ENCODE data around the gene PXDC1. TPM values are rescaled to one million over a fixed set of nuclear protein-coding genes. Genes with fewer than 3 reads are reported as not detected.

PXDC1 gene
- total RNA-seq, 2 donors from 2014 or later = 406 to 488 TPM

DNA sequence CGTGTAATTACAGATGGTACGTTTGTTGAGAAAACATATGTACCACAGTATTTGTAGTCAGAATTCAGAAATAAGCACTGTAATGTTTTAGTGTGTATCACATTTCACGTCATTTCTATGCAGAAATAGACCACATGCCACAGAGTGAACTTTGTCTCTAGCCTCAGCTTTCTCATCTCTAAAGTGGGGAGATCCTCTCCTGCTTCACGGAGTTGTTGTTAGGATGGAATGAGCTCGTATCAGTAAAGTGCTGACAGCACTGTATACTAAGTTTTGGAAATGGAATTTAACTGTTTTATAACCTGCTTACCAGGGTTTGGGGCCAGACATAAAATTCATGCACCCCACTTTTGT, 34.2 kb upstream of the PXDC1 start:
- Histone ChIP-seq H3K27ac (no peak overlapping the region), H3K4me3 (no peak overlapping the region), H3K9me3 (no peaks in the 10 kb centered on the region), H3K27me3 (replicated peaks; ENCODE audit: insufficient read depth) (no peaks in the 10 kb centered on the region), H3K36me3 (no peaks in the 10 kb centered on the region), H3K4me1 (ENCODE audit: control insufficient read depth in 1 of 2, low read depth in 2 of 2) (no peaks in the 10 kb centered on the region)
- DNase-seq (ENCODE audit: low spot score) (no peak), ATAC-seq (ENCODE audit: insufficient number of reproducible peaks, low FRiP score, low read depth) (no peak)
- no peak for TF ChIP-seq CTCF (IDR thresholded peaks at IDR 0.05)

DNA sequence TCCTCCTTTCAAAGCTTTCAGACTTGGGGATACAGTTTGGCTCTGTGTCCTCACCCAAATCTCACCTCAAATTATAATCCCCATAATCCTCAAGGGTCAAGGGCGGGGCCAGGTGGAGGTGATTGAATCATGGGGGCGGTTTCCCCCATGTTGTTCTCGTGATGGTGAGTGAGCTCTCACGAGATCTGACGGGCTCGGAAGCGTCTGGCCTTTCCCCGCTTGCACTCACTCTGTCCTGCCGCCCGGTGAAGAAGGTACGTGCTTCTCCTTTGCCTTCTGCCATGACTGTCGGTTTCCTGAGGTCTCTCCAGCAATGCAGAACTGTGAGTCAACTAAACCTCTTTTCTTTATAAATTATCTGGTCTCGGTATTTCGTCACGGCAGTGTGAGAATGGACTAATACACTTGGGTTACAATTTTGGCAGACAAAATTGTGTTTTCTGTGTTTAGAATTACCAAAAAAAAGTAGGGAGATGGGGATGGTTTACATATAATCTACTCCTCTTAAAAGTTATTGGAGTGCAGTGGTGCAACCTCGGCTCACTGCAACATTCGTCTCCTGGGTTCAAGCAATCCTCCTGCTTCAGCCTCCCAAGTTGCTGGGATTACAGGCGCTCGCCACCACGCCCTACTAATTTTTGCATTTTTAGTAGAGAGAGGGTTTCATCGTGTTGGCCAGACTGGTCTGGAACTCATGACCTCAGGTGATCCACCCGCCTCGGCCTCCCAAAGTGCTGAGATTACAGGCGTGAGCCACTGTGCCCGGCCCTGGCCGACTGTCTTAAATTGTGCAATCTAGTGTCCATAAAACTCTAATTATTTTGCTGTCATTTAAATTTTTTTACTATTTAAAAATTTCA, 33.6 kb upstream of the PXDC1 start:
- no peak for TF ChIP-seq CTCF (IDR thresholded peaks at IDR 0.05)
- H3K4me1 ChIP-seq (ENCODE audit: control insufficient read depth in 1 of 2, low read depth in 2 of 2) = no peaks in the 10 kb centered on the region
- no peaks in the 10 kb centered on the region for H3K36me3 ChIP-seq
- ATAC-seq (ENCODE audit: insufficient number of reproducible peaks, low FRiP score, low read depth) (no peak), DNase-seq (ENCODE audit: low spot score) (no peak)
- no peak overlapping the region for H3K27ac ChIP-seq
- H3K9me3 ChIP-seq = no peaks in the 10 kb centered on the region
- H3K27me3 ChIP-seq (replicated peaks; ENCODE audit: insufficient read depth) = no peaks in the 10 kb centered on the region
- no peak overlapping the region for H3K4me3 ChIP-seq

- no peak overlapping the region for H3K4me3 ChIP-seq
- DNase-seq (ENCODE audit: low spot score) (no peak), ATAC-seq (ENCODE audit: insufficient number of reproducible peaks, low FRiP score, low read depth) (no peak)
- H3K27me3 ChIP-seq (replicated peaks; ENCODE audit: insufficient read depth) = no peaks in the 10 kb centered on the region
- no peaks in the 10 kb centered on the region for H3K36me3 ChIP-seq
- no peaks in the 10 kb centered on the region for H3K4me1 ChIP-seq (ENCODE audit: control insufficient read depth in 1 of 2, low read depth in 2 of 2)
- H3K27ac ChIP-seq = no peak overlapping the region
- TF ChIP-seq CTCF (IDR thresholded peaks at IDR 0.05) = no peak
- no peaks in the 10 kb centered on the region for H3K9me3 ChIP-seq
Measured at GRCh38 chr6:3784423-3784822, 32.9 kb upstream of the PXDC1 start.

GRCh38 chr6:3782876-3783832, 31.6 kb upstream of the PXDC1 start:
- no peak overlapping the region for H3K27ac ChIP-seq
- DNase-seq (ENCODE audit: low spot score) = no peak
- no peak for TF ChIP-seq CTCF (IDR thresholded peaks at IDR 0.05)
- no peaks in the 10 kb centered on the region for H3K4me1 ChIP-seq (ENCODE audit: control insufficient read depth in 1 of 2, low read depth in 2 of 2)
- no peaks in the 10 kb centered on the region for H3K36me3 ChIP-seq
- no peaks in the 10 kb centered on the region for H3K27me3 ChIP-seq (replicated peaks; ENCODE audit: insufficient read depth)
- ATAC-seq (ENCODE audit: insufficient number of reproducible peaks, low FRiP score, low read depth) = no peak
- H3K4me3 ChIP-seq = no peak overlapping the region
- H3K9me3 ChIP-seq = no peaks in the 10 kb centered on the region

DNA sequence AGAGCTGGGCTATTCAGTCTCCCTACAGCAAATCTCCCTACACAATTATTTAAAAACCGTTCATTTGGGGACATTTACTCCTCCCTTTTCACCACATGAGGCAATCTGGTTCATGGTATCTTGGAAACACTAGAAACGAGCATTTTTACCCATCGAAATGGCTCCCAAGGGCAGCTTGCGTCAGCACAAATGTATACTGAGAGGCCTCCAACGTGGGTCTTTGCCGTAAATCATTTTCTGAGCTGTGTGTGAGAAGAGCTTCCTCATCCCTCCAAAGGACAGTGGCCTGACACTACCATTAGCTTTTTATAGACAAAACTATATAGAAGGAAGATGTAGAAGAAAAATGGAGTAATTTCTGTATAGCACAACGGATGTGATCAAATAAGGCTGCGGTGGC, 30.0 kb upstream of the PXDC1 start:
- H3K27me3 ChIP-seq (replicated peaks; ENCODE audit: insufficient read depth) = no peaks in the 10 kb centered on the region
- no peak for DNase-seq (ENCODE audit: low spot score)
- ATAC-seq (ENCODE audit: insufficient number of reproducible peaks, low FRiP score, low read depth) = no peak
- no peaks in the 10 kb centered on the region for H3K9me3 ChIP-seq
- TF ChIP-seq CTCF (IDR thresholded peaks at IDR 0.05) = no peak
- H3K4me1 ChIP-seq (ENCODE audit: control insufficient read depth in 1 of 2, low read depth in 2 of 2) = no peaks in the 10 kb centered on the region
- H3K27ac ChIP-seq = no peak overlapping the region
- no peak overlapping the region for H3K4me3 ChIP-seq
- H3K36me3 ChIP-seq = no peaks in the 10 kb centered on the region
